ENCODE data around the gene CD300A.
A peak's percentile ranks its signal among the peaks of the same experiment; 100 is the strongest.

Gene CD300A

DNA sequence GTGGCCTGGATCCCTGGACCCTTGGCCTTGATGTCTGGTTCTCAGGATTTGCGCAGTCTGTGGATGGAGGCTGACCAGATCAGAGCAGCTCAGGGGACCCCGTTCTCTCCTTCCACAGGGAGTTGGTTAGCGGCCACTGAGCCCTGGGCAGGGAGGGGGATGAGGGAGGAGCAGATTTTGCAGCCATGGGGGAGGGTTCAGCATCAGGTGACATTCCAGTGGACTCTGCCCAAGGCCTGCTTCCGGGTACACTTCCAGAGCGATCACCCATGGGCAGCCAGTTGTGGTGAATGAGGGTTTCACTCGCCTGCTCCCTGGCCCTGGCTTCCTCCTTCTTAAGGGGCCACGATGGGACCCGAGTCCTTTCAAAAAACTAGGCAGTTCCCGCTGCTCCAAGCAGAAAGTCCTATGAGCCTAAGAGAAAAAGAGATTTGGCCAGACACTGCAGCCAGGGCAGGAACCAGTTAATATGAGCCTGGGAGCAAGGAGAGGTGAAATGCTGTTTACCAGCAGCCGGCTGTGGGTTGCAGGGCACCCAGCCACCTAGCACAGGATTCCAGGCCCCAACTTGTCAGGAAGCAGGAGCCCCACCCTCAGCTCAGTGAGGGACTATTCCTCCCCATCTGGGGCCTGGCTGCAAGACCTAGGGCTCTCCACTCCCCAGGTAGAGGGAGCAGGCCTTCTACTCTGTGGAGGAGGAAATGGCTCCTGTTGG, 39.2 kb upstream of the CD300A start:
- no peak for DNase-seq (ENCODE audit: low read depth)
- no peak overlapping the region for H3K4me3 ChIP-seq (ENCODE audit: low read length)
- TF ChIP-seq, protein P1, sequence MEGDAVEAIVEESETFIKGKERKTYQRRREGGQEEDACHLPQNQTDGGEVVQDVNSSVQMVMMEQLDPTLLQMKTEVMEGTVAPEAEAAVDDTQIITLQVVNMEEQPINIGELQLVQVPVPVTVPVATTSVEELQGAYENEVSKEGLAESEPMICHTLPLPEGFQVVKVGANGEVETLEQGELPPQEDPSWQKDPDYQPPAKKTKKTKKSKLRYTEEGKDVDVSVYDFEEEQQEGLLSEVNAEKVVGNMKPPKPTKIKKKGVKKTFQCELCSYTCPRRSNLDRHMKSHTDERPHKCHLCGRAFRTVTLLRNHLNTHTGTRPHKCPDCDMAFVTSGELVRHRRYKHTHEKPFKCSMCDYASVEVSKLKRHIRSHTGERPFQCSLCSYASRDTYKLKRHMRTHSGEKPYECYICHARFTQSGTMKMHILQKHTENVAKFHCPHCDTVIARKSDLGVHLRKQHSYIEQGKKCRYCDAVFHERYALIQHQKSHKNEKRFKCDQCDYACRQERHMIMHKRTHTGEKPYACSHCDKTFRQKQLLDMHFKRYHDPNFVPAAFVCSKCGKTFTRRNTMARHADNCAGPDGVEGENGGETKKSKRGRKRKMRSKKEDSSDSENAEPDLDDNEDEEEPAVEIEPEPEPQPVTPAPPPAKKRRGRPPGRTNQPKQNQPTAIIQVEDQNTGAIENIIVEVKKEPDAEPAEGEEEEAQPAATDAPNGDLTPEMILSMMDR (conservative IDR thresholded peaks at IDR 0.05; ENCODE audit: low read depth, low read length), result no peak

DNA sequence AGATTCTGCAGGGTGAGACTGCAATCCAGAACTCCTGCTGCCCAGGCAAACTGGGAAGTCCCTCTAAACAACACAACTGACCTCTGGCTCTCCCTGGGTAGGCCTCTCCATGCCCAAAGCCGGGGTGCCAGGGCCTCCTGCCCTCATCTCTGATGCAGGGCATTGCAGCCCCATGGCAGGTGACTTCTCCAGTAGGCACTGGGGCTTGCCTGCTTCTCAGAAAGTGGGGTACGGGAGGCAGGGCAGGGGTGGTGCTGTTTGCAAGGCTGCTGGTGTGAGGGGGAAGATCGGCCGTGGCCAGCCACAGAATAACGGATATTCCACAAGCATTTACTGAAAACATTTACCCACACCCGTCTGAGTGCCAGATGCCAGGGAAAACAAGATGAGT, 38.7 kb upstream of the CD300A start:
- H3K4me3 ChIP-seq (ENCODE audit: low read length), result no peak overlapping the region
- TF ChIP-seq, protein P1 (conservative IDR thresholded peaks at IDR 0.05; ENCODE audit: low read depth, low read length), result no peak
- no peak for DNase-seq (ENCODE audit: low read depth)

DNA sequence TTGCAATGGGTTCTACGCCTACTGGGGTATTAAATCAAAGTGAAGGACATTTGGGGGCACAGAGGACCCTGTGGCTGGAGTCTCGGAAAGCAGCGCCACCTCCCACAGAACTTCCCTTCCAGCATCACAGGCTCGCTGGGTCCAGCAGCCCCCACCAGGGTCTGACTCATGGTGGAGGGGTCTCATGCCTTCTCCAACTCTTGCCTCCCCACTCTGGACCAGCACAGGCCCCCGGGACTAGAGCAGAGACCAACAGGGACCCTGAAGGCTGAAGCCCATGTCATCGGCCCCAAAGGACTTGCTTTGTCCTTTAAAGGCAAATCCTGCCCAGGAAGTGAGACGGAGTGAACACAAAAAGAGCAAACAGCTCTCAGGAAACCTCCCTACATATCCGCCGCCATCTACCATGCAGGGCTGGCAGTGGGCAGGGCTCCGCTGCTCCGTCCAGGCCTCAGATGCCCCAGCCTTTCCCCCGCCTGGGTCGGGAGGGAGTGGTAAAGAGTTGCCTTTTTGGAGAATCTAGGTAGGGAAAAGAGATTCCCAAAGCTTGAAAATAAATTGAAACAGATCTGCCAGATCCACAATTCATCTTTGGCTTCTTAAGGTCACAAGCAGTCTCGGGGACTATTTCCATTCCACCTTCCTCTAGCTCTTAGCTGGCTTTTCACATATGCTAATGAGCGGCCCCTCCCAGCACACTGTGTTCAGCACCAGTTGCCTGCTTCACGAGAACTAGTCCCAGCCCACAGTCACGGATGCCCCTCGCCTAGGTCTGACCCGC, 36.6 kb upstream of the CD300A start:
- H3K4me3 ChIP-seq (ENCODE audit: low read length), result peak overlapping the region; percentile 76
- TF ChIP-seq, protein P1 (conservative IDR thresholded peaks at IDR 0.05; ENCODE audit: low read depth, low read length), result no peak
- DNase-seq (ENCODE audit: low read depth), result no peak

DNA sequence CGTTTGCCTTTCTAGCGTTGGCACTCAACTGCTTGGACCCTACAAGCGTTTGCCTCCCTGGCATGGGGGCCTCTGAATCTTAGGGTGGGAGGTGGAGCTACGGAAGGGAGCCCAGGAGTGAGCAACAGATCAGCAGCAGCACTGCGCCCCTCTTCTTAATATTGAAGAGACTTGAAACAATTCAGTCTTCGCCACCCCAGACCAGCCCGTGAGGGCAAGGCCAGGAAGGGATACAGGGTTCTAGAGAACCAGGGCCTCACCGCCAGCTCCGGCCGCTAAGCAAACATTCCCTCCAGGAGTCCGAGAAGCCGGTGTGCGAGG, 36.1 kb upstream of the CD300A start:
- TF ChIP-seq, protein P1 (conservative IDR thresholded peaks at IDR 0.05; ENCODE audit: low read depth, low read length), result no peak
- DNase-seq (ENCODE audit: low read depth), result no peak
- H3K4me3 ChIP-seq (ENCODE audit: low read length), result peak overlapping the region; percentile 76

DNA sequence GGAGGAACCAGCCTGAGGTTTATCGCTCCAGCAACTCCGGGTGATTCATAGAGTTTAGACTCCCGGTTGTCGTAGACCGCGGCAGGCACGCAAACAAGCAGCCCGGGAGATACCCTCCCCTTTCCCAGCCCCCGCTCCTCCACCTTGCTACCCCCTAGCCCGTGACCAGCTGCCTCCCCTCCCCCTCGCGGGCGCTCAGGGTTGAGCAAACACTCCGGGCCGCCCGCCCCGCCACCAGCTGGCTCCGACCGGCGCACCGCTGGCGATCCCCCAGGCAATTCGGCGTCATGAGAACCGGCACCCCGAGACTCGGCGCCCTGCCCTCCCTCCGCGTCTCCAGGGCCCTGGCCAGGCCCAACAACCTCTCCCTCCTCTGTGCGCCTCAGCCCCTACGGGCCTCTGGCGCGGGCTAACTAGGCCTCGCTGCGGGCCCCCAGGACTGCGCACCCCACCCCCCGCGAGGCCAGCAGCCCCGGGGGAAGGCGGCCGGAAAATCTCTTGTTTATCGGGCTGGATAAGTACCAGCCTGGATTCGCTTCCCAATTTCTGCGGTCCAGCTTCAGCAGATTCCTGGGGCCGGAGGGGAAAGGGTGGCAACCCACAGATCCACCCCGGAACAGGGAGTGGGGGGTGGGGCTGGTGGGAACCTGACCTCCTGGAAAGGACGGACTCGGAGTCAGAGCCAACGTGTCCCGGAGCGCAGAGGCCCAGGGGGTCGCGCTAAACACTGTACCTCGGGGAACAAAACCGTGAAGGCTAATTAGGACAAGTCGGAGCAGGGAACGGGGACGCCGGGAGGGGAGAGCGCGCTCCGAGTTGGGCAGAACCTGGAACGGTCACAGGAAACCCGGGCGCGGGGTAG, 35.5 kb upstream of the CD300A start:
- DNase-seq (ENCODE audit: low read depth), result peak; percentile 87
- TF ChIP-seq, protein P1 (conservative IDR thresholded peaks at IDR 0.05; ENCODE audit: low read depth, low read length), result no peak
- peak overlapping the region; percentile 76 for H3K4me3 ChIP-seq (ENCODE audit: low read length)

DNA sequence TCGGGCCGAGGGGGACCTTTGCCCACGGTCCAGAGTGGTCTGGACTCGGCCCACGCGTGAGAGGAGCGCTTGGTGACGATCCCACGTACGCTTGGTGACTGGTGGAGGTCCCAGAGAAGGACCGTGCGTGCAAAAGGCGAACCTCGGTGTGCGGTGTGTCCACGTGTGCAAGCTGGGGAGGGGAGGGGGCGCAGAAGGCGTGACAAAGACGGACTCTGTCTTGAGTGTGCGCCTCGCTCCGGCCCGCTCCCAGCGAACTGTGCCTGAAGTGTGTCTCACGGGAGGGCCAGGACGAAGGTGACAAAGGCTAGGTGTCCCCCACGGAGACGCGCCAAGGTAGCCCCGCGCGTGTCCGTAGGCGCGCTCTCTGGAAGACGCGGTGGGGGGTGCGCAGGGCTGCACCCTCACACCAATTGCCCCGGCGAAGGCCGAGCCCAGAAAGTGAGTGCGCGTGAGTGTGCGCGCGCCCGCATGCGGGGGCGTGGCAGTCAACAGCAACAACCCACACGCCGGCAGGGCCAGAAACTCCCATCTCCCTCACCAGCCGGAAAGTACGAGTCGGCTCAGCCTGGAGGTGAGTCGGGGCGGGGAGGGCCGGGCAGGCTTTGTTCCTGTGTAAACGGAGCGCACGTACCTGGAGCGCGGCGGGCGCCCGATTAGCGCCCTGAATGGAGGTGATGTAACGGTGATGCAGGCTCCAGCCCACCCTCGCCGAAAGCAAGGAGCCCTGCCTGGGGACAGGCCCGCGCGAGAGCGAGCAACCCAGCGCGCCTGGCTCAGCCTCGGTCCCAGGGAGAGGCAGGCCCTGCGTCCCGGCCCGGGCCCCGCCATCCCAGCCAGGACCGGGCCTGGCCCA, 34.6 kb upstream of the CD300A start, which contains the start of gene GPRC5C:
Gene GPRC5C (plus strand): TSS at position 521 of the 856 bp plus-strand sequence. CDS start 7,689 bp downstream, outside the sequence.
- peak within 1 kb of the TSS; percentile 76 for H3K4me3 ChIP-seq (ENCODE audit: low read length)
- TF ChIP-seq, protein P1 (conservative IDR thresholded peaks at IDR 0.05; ENCODE audit: low read depth, low read length), result no peak
- peak; percentile 46 for DNase-seq (ENCODE audit: low read depth)

All from retinal pigment epithelial cell (primary cell).